ENCODE results near the gene ZNF217.

ZNF217 gene

GRCh38 chr20:53581444-53582250, 12.0 kb downstream of the ZNF217 start:
- TF ChIP-seq POLR2A (IDR thresholded peaks at IDR 0.05; ENCODE audit: low read depth, low read length): peak; percentile 39; the same call in 1 of the 2 replicates
- no peak for TF ChIP-seq TAF1 (IDR thresholded peaks at IDR 0.05; ENCODE audit: borderline replicate concordance, low read depth, low read length)
- DNase-seq (ENCODE audit: insufficient read length): no peak
- FAIRE-seq: peak; percentile 27

GRCh38 chr20:53580376-53581111, 13.1 kb downstream of the ZNF217 start:
- FAIRE-seq (no peak), DNase-seq (ENCODE audit: insufficient read length) (no peak)
- 0 out of 2 replicates have a peak, but pooled peaks have one; percentile 11 for TF ChIP-seq POLR2AphosphoS5 (IDR thresholded peaks at IDR 0.05; ENCODE audit: low read depth, low read length)
- TF ChIP-seq POLR2A (IDR thresholded peaks at IDR 0.05; ENCODE audit: low read depth, low read length): 0 out of 2 replicates have a peak, but pooled peaks have one; percentile 15
- TF ChIP-seq TAF1 (IDR thresholded peaks at IDR 0.05; ENCODE audit: borderline replicate concordance, low read depth, low read length): no peak

- DNase-seq (ENCODE audit: insufficient read length) (no peak), FAIRE-seq (no peak)
- TF ChIP-seq TAF1 (IDR thresholded peaks at IDR 0.05; ENCODE audit: borderline replicate concordance, low read depth, low read length) (no peak), POLR2AphosphoS5 (IDR thresholded peaks at IDR 0.05; ENCODE audit: low read depth, low read length) (0 out of 2 replicates have a peak, but pooled peaks have one; percentile 10), POLR2A (IDR thresholded peaks at IDR 0.05; ENCODE audit: low read depth, low read length) (no peak)
These were observed 13.9 kb downstream of the ZNF217 start for GRCh38 chr20:53579581-53580375.

- TF ChIP-seq TAF1 (IDR thresholded peaks at IDR 0.05; ENCODE audit: borderline replicate concordance, low read depth, low read length) (no peak), POLR2AphosphoS5 (IDR thresholded peaks at IDR 0.05; ENCODE audit: low read depth, low read length) (no peak), POLR2A (IDR thresholded peaks at IDR 0.05; ENCODE audit: low read depth, low read length) (no peak)
- DNase-seq (ENCODE audit: insufficient read length): no peak
- no peak for FAIRE-seq
These were observed 14.4 kb downstream of the ZNF217 start for GRCh38 chr20:53579266-53579580.

- TF ChIP-seq POLR2AphosphoS5 (IDR thresholded peaks at IDR 0.05; ENCODE audit: low read depth, low read length) (no peak), POLR2A (IDR thresholded peaks at IDR 0.05; ENCODE audit: low read depth, low read length) (no peak)
- peak; percentile 73 for FAIRE-seq
- peak; percentile 46 for DNase-seq (ENCODE audit: insufficient read length)
These were observed 15.0 kb downstream of the ZNF217 start for GRCh38 chr20:53578492-53579222.

GRCh38 chr20:53576586-53577318, 16.9 kb downstream of the ZNF217 start:
- no peak for FAIRE-seq
- no peak for DNase-seq (ENCODE audit: insufficient read length)
- TF ChIP-seq POLR2AphosphoS5 (IDR thresholded peaks at IDR 0.05; ENCODE audit: low read depth, low read length) (no peak), POLR2A (IDR thresholded peaks at IDR 0.05; ENCODE audit: low read depth, low read length) (no peak), TAF1 (IDR thresholded peaks at IDR 0.05; ENCODE audit: borderline replicate concordance, low read depth, low read length) (no peak)

GRCh38 chr20:53576195-53576580, 17.5 kb downstream of the ZNF217 start:
- FAIRE-seq (no peak), DNase-seq (ENCODE audit: insufficient read length) (no peak)
- TF ChIP-seq TAF1 (IDR thresholded peaks at IDR 0.05; ENCODE audit: borderline replicate concordance, low read depth, low read length) (no peak), POLR2A (IDR thresholded peaks at IDR 0.05; ENCODE audit: low read depth, low read length) (no peak), POLR2AphosphoS5 (IDR thresholded peaks at IDR 0.05; ENCODE audit: low read depth, low read length) (no peak)

GRCh38 chr20:53575481-53576194, 18.0 kb downstream of the ZNF217 start:
- FAIRE-seq (no peak), DNase-seq (ENCODE audit: insufficient read length) (no peak)
- TF ChIP-seq POLR2A (IDR thresholded peaks at IDR 0.05; ENCODE audit: low read depth, low read length) (no peak), POLR2AphosphoS5 (IDR thresholded peaks at IDR 0.05; ENCODE audit: low read depth, low read length) (no peak), TAF1 (IDR thresholded peaks at IDR 0.05; ENCODE audit: borderline replicate concordance, low read depth, low read length) (no peak)

GRCh38 chr20:53574819-53575218, 18.8 kb downstream of the ZNF217 start:
- FAIRE-seq (no peak), DNase-seq (ENCODE audit: insufficient read length) (no peak)
- no peak for TF ChIP-seq TAF1 (IDR thresholded peaks at IDR 0.05; ENCODE audit: borderline replicate concordance, low read depth, low read length)
- no peak for TF ChIP-seq POLR2AphosphoS5 (IDR thresholded peaks at IDR 0.05; ENCODE audit: low read depth, low read length)
- no peak for TF ChIP-seq POLR2A (IDR thresholded peaks at IDR 0.05; ENCODE audit: low read depth, low read length)
